ENCODE data around the gene YTHDF2. TPM values are rescaled to one million over a fixed set of nuclear protein-coding genes. Genes with fewer than 3 reads are reported as not detected.
"Not testable (repeated sequence)": the region's sequence is repeated elsewhere in the genome, so short reads cannot be mapped to it uniquely, and the experiment has no call there.

The YTHDF2 gene
- total and polyA plus RNA-seq, 11 donors = 20.7 to 56.3 (median 38.9) TPM

- no peak overlapping the region for H3K4me3 ChIP-seq
- ATAC-seq (no peak), DNase-seq (no peak)
- no peak overlapping the region for H3K27ac ChIP-seq
- peaks cover 0 to 57% (median 38%) of the 10 kb centered on the region in 9 donors for H3K36me3 ChIP-seq
- H3K9me3 ChIP-seq = no peaks in the 10 kb centered on the region
- intact Hi-C loops (cut with DNase I) = no loop called here
- H3K4me1 ChIP-seq = peaks cover 0 to 22% (median 0%) of the 10 kb centered on the region in 12 donors
- TF ChIP-seq, protein P1, sequence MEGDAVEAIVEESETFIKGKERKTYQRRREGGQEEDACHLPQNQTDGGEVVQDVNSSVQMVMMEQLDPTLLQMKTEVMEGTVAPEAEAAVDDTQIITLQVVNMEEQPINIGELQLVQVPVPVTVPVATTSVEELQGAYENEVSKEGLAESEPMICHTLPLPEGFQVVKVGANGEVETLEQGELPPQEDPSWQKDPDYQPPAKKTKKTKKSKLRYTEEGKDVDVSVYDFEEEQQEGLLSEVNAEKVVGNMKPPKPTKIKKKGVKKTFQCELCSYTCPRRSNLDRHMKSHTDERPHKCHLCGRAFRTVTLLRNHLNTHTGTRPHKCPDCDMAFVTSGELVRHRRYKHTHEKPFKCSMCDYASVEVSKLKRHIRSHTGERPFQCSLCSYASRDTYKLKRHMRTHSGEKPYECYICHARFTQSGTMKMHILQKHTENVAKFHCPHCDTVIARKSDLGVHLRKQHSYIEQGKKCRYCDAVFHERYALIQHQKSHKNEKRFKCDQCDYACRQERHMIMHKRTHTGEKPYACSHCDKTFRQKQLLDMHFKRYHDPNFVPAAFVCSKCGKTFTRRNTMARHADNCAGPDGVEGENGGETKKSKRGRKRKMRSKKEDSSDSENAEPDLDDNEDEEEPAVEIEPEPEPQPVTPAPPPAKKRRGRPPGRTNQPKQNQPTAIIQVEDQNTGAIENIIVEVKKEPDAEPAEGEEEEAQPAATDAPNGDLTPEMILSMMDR (IDR thresholded peaks at IDR 0.05) = no peak
- TF ChIP-seq POLR2A (IDR thresholded peaks at IDR 0.05) = no peak
- no peaks in the 10 kb centered on the region for H3K27me3 ChIP-seq
- 92 to 97% (median 95%) methylated on average over 2 of the region's 2 CpGs for WGBS, 4 donors
Observed at GRCh38 chr1:28766532-28767183, 29.9 kb downstream of the YTHDF2 start.

GRCh38 chr1:28770601-28771165 is 33.9 kb downstream of the YTHDF2 start:
- no peak for DNase-seq
- H3K27me3 ChIP-seq = no peaks in the 10 kb centered on the region
- WGBS, 4 donors = 94 to 96% (median 95%) methylated on average over 3 of the region's 3 CpGs
- ATAC-seq = no peak
- intact Hi-C loops (cut with DNase I) = loop anchor here in 1 of 10 donors (10.0 kb wide), 1 partner anchor 354 kb away; the partner anchor contains the start of gene TMEM200B
- no peaks in the 10 kb centered on the region for H3K9me3 ChIP-seq
- peaks cover 0 to 52% (median 33%) of the 10 kb centered on the region in 9 donors for H3K36me3 ChIP-seq
- TF ChIP-seq, protein P1 (IDR thresholded peaks at IDR 0.05) = no peak
- no peak for TF ChIP-seq POLR2A (IDR thresholded peaks at IDR 0.05)
- H3K4me1 ChIP-seq = peaks cover 0 to 15% (median 6%) of the 10 kb centered on the region in 12 donors
- no peak overlapping the region for H3K27ac ChIP-seq
- H3K4me3 ChIP-seq = no peak overlapping the region

DNA sequence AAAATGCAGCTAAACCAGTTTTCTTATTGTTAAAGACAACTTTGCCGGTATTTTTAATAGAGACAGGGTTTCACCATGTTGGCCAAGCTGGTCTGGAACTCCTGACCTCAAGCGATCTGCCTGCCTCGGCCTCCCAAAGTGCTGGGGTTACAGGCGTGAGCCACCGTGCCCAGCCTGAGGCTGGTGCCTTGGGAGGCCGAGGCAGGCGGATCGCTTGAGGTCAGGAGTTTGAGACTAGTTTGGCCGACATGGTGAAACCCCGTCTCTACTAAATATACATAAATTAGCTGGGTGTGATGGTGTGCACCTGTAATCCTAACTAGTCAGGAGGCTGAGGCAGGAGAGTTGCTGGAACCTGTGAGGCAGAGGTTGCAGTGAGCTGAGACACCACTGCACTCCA is 35.2 kb downstream of the YTHDF2 start:
- not testable (repeated sequence) for H3K9me3 ChIP-seq, H3K4me3 ChIP-seq, H3K27ac ChIP-seq, DNase-seq, ATAC-seq, H3K27me3 ChIP-seq
- 93 to 96% (median 94%) methylated on average over 10 of the region's 10 CpGs for WGBS, 4 donors
- intact Hi-C loops (cut with DNase I) = loop anchor here in 1 of 10 donors (10.0 kb wide), 1 partner anchor 353 kb away; the partner anchor contains the start of gene TMEM200B
- Histone ChIP-seq H3K36me3 (peaks cover 0 to 50% (median 30%) of the 10 kb centered on the region in 9 donors), H3K4me1 (peaks cover 0 to 13% (median 6%) of the 10 kb centered on the region in 12 donors)

- DNase-seq = no peak
- Histone ChIP-seq H3K27me3 (no peaks in the 10 kb centered on the region), H3K36me3 (peaks cover 0 to 46% (median 30%) of the 10 kb centered on the region in 9 donors), H3K4me3 (no peak overlapping the region), H3K9me3 (no peaks in the 10 kb centered on the region), H3K27ac (no peak overlapping the region), H3K4me1 (peaks cover 0 to 13% (median 6%) of the 10 kb centered on the region in 12 donors)
- intact Hi-C loops (cut with DNase I) = loop anchor here in 1 of 10 donors (10.0 kb wide), 1 partner anchor 352 kb away; the partner anchor contains the start of gene TMEM200B
- WGBS, 4 donors = 88 to 94% (median 92%) methylated on average over 3 of the region's 3 CpGs
- no peak for ATAC-seq
- TF ChIP-seq, protein P1 (IDR thresholded peaks at IDR 0.05) = no peak
Observed at GRCh38 chr1:28773105-28773504, 36.4 kb downstream of the YTHDF2 start.

All from heart left ventricle (tissue), 16 donors.